WERI-Rb-1 (cell line): ENCODE measurements around the gene RPL36A.

Experiments used
- DNase-seq: peaks from one replicate; pipeline ENCODE4 v3.0.0-alpha.2; 2020
- H3K27ac ChIP-seq: fragments of 250-450 bp; sonication (Bioruptor Pico); 2 replicates; pipeline ENCODE4 v1.5.1; 2020; ENCODE audit warnings: mild to moderate bottlenecking, moderate library complexity
- H3K27me3 ChIP-seq: fragments of 250-450 bp; sonication (Bioruptor Pico); 2 replicates; pipeline ENCODE4 v1.5.1; 2021; ENCODE audit warnings: mild to moderate bottlenecking, low read depth, moderate library complexity; ENCODE audit not compliant: insufficient read depth, severe bottlenecking
- H3K36me3 ChIP-seq: fragments of 250-450 bp; sonication (Bioruptor Pico); 2 replicates; pipeline ENCODE4 v1.5.1; 2020; ENCODE audit warnings: mild to moderate bottlenecking, moderate library complexity
- H3K4me3 ChIP-seq: 2 replicates; pipeline ENCODE4 v1.5.1; 2011; ENCODE audit warnings: low read depth, mild to moderate bottlenecking, control low read depth, low read length
- H3K9me3 ChIP-seq: fragments of 250-450 bp; sonication (Bioruptor Pico); 2 replicates; pipeline ENCODE4 v1.5.1; 2021; ENCODE audit warnings: mild to moderate bottlenecking, moderate library complexity; ENCODE audit not compliant: severe bottlenecking
- TF ChIP-seq, protein P1 (sequence below): IDR thresholded peaks from 2 replicates; pipeline ENCODE4 v1.5.1; 2011; ENCODE audit warnings: low read depth, mild to moderate bottlenecking, control low read depth, inconsistent platforms, low read length

RPL36A gene

DNA sequence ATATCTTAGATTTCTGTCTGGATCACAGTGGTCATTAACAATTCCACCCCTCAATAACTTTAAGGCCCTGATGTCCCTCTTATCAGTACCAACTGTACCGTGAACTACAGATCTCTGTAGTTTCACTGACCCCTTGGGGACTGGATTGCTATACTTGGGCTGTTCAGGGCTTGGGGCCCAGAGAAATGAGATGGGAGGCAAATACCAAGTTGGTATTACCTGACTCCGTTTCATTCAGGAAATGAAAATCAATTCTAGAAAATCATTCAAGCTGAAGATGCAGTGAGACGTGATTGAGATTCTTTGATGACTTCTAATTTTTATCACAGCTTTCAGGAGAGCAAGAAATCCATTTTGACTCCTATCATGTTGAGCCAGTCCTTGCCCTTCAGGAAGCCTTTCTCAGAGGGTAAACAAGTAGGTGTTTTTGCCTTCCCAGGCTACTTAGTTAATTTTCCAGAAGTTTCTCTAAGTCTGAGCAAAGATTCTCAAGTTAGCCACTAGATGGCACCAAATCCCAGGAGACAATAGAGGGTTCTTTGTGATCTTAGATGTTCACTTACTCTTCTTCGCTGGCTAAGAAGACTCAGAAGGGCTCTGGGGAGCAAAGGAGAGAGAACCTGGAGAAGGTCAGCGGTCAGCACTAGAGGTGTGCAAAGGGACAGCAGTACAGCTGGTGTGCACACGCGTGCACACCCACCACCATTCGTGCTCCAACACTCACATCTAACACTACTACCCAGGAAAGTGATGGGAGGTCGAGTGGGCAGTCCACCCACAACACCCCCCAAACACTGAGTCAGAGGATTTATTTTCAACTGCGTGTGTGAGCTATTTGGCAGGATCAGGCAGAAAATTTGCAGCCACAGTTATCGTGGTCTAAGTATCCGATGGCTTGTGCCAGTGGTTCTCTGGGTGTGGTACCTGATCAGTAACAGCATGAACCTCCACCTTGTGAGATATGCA lies 24.7 kb downstream of the RPL36A start:
- TF ChIP-seq, protein P1, sequence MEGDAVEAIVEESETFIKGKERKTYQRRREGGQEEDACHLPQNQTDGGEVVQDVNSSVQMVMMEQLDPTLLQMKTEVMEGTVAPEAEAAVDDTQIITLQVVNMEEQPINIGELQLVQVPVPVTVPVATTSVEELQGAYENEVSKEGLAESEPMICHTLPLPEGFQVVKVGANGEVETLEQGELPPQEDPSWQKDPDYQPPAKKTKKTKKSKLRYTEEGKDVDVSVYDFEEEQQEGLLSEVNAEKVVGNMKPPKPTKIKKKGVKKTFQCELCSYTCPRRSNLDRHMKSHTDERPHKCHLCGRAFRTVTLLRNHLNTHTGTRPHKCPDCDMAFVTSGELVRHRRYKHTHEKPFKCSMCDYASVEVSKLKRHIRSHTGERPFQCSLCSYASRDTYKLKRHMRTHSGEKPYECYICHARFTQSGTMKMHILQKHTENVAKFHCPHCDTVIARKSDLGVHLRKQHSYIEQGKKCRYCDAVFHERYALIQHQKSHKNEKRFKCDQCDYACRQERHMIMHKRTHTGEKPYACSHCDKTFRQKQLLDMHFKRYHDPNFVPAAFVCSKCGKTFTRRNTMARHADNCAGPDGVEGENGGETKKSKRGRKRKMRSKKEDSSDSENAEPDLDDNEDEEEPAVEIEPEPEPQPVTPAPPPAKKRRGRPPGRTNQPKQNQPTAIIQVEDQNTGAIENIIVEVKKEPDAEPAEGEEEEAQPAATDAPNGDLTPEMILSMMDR: peak; percentile 52
- peaks cover 12% of the 10 kb centered on the region for H3K27me3 ChIP-seq
- H3K9me3 ChIP-seq: no peaks in the 10 kb centered on the region
- peak; percentile 22 for DNase-seq
- H3K36me3 ChIP-seq: peaks cover 2% of the 10 kb centered on the region
- no peak overlapping the region for H3K27ac ChIP-seq
- no peak overlapping the region for H3K4me3 ChIP-seq

DNA sequence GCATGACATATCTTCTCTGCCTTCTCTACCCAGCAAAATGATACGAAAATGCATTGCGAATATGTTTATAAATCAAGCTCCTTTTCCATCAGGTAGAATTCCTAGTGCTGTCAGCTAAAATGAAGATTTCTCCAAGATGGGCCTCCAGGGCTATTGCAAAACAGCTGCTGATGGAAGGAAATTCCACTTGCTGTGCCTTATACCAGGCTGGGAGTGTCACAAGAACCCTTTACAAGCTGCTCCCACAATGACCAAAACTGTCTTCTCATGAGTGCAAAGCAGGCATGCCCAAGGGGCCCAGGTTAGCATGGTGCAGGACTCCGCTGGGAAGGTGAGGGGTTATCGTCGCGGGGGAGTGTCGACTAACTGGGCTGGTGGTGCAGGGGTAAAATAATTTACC lies 25.9 kb downstream of the RPL36A start:
- H3K9me3 ChIP-seq: no peaks in the 10 kb centered on the region
- H3K27ac ChIP-seq: no peak overlapping the region
- H3K4me3 ChIP-seq: no peak overlapping the region
- TF ChIP-seq, protein P1: no peak
- no peak for DNase-seq
- H3K36me3 ChIP-seq: peaks cover 2% of the 10 kb centered on the region
- H3K27me3 ChIP-seq: peaks cover 12% of the 10 kb centered on the region

DNA sequence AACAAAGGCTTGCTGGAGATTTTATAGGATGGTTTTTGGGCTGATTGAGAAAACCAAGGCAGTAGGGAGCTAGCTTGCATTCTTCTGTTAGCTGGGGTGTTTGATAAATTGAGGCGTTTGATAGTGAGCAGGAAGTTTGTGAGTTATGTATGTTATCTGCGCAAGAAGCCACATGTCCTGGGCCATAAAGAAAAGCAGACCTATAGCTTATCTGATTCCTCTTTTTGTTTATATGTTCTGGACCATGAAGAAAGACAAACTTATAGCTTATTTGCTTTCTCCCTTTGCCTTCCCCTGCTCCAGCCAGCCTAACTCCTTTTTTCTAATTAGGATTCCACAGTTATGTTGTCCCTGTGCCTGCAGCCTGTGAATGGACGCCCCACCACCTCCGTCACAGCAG lies 26.4 kb downstream of the RPL36A start:
- no peaks in the 10 kb centered on the region for H3K9me3 ChIP-seq
- H3K4me3 ChIP-seq: no peak overlapping the region
- TF ChIP-seq, protein P1: no peak
- peaks cover 2% of the 10 kb centered on the region for H3K36me3 ChIP-seq
- no peak for DNase-seq
- peaks cover 12% of the 10 kb centered on the region for H3K27me3 ChIP-seq
- no peak overlapping the region for H3K27ac ChIP-seq

DNA sequence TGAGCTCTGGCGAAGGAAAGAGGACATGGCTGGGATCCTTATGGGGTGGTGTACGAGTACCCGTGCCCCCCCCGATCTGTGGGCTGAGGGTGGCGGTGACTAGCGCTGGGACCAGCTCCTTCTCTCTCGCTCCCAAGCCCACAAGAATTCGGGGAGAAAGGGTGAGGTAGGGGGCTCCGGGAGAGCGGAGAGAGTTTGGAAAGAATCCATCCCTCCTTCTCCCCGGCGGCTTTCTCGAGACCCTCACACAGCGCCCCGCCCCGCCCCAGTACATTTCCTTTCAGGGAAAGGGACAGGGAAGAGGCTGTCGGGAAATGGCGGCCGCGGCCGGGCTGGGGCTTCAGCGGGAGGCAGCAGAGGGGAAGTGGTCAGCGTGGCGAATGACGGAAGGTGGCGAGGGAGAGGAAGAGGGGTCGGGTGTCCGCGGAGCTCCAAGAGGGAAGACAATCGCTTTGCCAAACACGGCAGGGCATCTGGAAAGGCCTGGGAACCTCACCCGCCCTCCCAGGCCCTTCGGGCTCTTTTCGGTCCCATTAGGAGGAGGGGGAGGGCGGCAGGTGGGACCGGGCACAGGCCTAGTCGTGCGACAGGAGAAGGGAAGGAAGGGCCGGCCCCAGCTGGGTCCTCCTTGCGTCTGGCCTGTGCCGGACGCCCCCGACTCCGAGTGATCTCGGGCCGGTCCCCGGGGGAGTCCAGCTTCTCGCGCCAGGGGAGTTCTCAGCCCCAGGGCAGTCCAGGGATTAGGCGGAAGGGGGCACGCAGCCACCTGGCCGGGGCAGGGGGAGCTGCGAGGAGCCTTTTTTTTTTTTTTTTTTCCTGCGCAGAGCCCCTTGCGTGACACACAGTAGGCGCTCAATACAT lies 27.4 kb downstream of the RPL36A start:
- Histone ChIP-seq H3K9me3 (no peaks in the 10 kb centered on the region), H3K36me3 (no peaks in the 10 kb centered on the region; the same call in none of the 2 replicates), H3K27me3 (peaks cover 12% of the 10 kb centered on the region), H3K4me3 (peak overlapping the region; percentile 51), H3K27ac (peak overlapping the region; percentile 86)
- peak; percentile 63 for DNase-seq
- TF ChIP-seq, protein P1: no peak

DNA sequence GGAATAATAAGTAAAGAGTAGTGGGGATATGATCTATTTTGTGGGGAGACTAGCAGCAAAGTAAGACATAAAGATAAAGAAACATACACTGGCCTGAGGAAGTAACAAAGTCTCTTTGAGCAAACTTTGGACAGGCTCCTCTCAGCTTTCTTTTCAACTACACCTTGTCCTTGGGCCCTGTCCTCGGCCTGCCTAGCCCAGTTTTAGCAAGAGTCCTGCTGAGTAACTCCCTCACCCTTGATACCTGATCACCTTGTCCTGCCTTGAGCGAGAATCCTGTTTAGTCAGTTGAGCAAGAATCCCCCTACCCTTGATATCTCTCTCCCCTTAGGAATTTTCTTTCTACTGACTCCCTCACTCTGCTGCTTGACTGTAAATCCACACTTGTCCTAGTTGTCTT lies 28.7 kb downstream of the RPL36A start:
- no peaks in the 10 kb centered on the region for H3K9me3 ChIP-seq
- no peaks in the 10 kb centered on the region for H3K36me3 ChIP-seq
- TF ChIP-seq, protein P1: no peak
- H3K4me3 ChIP-seq: no peak overlapping the region
- H3K27ac ChIP-seq: no peak overlapping the region
- DNase-seq: no peak
- H3K27me3 ChIP-seq: peaks cover 12% of the 10 kb centered on the region
